ENCODE results near the gene SPATA18.
"Not testable (repeated sequence)": the region's sequence is repeated elsewhere in the genome, so short reads cannot be mapped to it uniquely, and the experiment has no call there.

The SPATA18 gene

GRCh38 chr4:52110171-52110570, 59.1 kb downstream of the SPATA18 start:
- no peak for DNase-seq

- no peak for DNase-seq
These were observed 60.9 kb downstream of the SPATA18 start for GRCh38 chr4:52111995-52112394.

GRCh38 chr4:52112411-52112810, 61.3 kb downstream of the SPATA18 start:
- no peak for DNase-seq

GRCh38 chr4:52116641-52117040, 65.5 kb downstream of the SPATA18 start:
- no peak for DNase-seq

- DNase-seq: no peak
These were observed 75.1 kb downstream of the SPATA18 start for GRCh38 chr4:52126226-52126625.

DNA sequence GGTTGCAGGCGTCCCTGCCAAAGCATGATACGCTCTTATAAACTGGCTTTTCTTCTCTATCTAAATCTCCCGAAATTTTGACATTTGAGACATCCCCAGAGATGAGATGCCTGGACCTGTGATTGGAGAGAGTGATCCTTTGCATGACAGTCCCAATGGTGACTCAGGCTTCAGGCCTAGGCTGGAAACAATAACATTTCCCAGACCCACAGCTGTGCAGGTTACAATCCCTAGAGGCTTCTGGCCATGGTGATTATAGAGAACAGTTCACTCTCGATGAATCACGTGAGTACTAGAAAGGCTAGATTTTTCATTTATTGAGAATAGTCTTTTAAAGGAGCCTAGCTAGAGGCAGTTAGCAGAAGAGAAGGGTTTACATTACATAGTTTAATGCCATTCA, 75.9 kb downstream of the SPATA18 start:
- no peak for DNase-seq

DNA sequence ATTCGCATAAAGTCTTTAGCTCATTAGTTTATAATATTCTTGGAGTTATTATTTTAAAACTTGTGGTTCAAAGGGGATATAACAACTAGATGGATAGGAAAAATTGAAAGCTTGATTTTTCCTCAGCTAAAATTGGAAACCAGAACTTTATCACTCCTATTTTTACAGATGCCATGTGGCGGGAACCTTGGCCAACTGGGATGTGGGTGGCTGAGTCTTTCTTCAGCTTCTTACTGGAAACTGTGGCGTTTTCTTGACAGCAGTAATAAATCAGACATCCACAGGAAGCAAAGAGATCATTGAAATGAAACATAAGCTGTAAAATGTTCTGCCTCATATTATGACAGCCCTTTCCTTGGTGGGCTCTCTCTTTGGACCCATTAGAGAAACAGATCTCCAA, 84.1 kb downstream of the SPATA18 start:
- no peak for DNase-seq

DNA sequence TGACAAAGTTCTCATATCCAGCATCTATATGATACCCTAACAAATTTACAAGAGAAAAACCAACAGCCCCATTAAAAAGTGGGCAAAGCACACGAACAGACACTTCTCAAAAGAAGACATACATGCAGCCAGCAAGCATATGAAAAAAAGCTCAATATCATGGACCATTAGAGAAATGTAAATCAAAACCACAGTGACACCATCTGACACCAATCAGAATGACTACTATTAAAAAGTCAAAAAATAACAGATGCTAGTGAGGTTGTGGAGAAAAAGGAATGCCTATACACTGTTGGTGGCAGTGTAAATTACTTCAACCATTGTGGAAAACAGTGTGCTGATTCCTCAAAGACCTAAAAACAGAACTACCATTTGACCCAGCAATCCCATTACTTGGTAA, 86.0 kb downstream of the SPATA18 start:
- not testable (repeated sequence) for DNase-seq

GRCh38 chr4:52142816-52143215, 91.7 kb downstream of the SPATA18 start:
- DNase-seq: no peak

- DNase-seq: no peak
These were observed 92.7 kb downstream of the SPATA18 start for GRCh38 chr4:52143815-52144214.

DNA sequence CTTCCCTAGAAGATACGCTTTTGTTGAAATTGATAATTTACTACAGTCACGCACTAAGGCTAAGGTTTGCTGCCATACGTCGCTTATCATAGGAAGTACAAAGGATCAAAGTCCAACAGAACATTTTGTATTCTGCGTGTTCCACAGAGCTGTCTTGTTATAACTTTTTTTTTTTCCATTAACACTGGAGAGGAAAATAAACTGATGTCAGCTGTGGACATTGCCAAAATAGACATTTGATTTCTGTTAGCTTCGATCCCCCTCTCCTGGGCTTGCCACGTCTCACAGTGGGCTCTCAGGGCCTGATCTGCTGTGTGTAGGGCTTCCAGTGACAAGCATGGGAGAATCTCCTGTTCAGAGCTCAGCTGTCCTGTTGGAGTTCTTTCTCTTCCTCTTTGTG, 93.3 kb downstream of the SPATA18 start:
- DNase-seq: no peak
